Measurements from ENCODE around the gene SIGLEC1.

DNA sequence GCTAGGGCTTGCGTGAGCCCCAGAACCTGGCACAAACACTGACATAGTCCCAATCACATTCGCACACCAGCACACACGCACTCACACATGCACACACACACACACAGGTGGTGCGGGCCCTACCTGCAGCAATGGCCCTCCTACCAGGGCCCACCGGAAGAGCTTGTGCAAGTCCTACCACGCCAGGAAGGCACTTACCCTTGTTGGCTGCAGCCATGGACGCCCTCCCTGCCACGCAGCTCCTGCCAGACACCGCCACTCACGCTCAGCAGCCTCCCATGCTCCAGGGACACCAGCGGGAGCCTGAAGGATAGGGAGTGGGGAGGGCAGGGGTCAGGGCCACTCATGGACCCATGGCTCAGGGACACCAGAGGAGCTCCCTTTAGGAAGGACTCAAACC is 47.5 kb upstream of the SIGLEC1 start:
- TF ChIP-seq, protein P1, sequence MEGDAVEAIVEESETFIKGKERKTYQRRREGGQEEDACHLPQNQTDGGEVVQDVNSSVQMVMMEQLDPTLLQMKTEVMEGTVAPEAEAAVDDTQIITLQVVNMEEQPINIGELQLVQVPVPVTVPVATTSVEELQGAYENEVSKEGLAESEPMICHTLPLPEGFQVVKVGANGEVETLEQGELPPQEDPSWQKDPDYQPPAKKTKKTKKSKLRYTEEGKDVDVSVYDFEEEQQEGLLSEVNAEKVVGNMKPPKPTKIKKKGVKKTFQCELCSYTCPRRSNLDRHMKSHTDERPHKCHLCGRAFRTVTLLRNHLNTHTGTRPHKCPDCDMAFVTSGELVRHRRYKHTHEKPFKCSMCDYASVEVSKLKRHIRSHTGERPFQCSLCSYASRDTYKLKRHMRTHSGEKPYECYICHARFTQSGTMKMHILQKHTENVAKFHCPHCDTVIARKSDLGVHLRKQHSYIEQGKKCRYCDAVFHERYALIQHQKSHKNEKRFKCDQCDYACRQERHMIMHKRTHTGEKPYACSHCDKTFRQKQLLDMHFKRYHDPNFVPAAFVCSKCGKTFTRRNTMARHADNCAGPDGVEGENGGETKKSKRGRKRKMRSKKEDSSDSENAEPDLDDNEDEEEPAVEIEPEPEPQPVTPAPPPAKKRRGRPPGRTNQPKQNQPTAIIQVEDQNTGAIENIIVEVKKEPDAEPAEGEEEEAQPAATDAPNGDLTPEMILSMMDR (IDR thresholded peaks at IDR 0.05; ENCODE audit: low read length): no peak
- TF ChIP-seq EZH2 (optimal IDR thresholded peaks at IDR 0.05; ENCODE audit: low read depth, low read length) (no peak), EZH2phosphoT487 (IDR thresholded peaks at IDR 0.05; ENCODE audit: low read length) (no peak)

All from MM.1S (cell line).